ENCODE measurements around the gene ATM. TPM values are rescaled to one million over a fixed set of nuclear protein-coding genes. Genes with fewer than 3 reads are reported as not detected.

ATM gene
- total RNA-seq, 1 experiment from 2014 or later: 72.5 TPM

DNA sequence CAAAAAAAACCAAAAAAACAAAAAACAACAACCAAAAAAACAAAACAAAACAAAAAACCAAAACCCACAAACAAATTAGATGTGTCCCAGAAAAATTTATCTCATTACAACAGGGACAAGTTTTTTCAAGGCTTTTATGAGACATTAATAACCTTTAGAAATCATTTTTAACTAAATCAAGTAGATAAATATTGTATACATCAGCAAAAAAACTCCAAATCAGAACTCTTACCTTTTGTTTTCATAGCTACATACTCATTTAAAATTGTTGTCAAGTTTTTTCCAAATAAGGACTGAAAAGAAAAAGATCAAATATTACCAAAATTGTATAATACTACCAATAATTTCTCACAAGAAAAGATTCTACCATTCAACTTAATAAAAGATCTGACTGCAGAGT lies 29.1 kb upstream of the ATM start:
- no peaks in the 10 kb centered on the region for H3K9me3 ChIP-seq (ENCODE audit: low read depth, low read length, poor library complexity, severe bottlenecking)
- no peak overlapping the region for H3K27ac ChIP-seq (ENCODE audit: low read depth, low read length, poor library complexity, severe bottlenecking)
- no peaks in the 10 kb centered on the region for H3K27me3 ChIP-seq (replicated peaks; ENCODE audit: insufficient read depth, low read depth, low read length, poor library complexity)
- no peak overlapping the region for H3K4me3 ChIP-seq (ENCODE audit: low read depth, low read length, poor library complexity, severe bottlenecking)
- TF ChIP-seq EZH2 (IDR thresholded peaks at IDR 0.05; ENCODE audit: borderline replicate concordance, low read depth, low read length, poor library complexity, severe bottlenecking): no peak
- TF ChIP-seq, protein P1, sequence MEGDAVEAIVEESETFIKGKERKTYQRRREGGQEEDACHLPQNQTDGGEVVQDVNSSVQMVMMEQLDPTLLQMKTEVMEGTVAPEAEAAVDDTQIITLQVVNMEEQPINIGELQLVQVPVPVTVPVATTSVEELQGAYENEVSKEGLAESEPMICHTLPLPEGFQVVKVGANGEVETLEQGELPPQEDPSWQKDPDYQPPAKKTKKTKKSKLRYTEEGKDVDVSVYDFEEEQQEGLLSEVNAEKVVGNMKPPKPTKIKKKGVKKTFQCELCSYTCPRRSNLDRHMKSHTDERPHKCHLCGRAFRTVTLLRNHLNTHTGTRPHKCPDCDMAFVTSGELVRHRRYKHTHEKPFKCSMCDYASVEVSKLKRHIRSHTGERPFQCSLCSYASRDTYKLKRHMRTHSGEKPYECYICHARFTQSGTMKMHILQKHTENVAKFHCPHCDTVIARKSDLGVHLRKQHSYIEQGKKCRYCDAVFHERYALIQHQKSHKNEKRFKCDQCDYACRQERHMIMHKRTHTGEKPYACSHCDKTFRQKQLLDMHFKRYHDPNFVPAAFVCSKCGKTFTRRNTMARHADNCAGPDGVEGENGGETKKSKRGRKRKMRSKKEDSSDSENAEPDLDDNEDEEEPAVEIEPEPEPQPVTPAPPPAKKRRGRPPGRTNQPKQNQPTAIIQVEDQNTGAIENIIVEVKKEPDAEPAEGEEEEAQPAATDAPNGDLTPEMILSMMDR (conservative IDR thresholded peaks at IDR 0.05; ENCODE audit: low read depth, low read length): no peak
- POLR2A ChIA-PET (ENCODE audit: low non-redundant PET): interaction anchor here (0.5 kb wide), 1 partner anchor 1040 kb away, joined by 3 read pairs; no protein-coding TSS in a partner anchor
- no peak for DNase-seq (ENCODE audit: low spot score)
- peaks cover 39% of the 10 kb centered on the region for H3K36me3 ChIP-seq (ENCODE audit: insufficient read depth, low read length, poor library complexity, severe bottlenecking)
- H3K4me1 ChIP-seq (ENCODE audit: insufficient read depth, low read length, poor library complexity, severe bottlenecking): no peaks in the 10 kb centered on the region
- CTCF ChIA-PET: no interaction called here
- intact Hi-C loops (cut with micrococcal nuclease; ENCODE audit: unreplicated experiment): no loop called here
- no TSS peak for BruUV-seq (replicated peaks)

DNA sequence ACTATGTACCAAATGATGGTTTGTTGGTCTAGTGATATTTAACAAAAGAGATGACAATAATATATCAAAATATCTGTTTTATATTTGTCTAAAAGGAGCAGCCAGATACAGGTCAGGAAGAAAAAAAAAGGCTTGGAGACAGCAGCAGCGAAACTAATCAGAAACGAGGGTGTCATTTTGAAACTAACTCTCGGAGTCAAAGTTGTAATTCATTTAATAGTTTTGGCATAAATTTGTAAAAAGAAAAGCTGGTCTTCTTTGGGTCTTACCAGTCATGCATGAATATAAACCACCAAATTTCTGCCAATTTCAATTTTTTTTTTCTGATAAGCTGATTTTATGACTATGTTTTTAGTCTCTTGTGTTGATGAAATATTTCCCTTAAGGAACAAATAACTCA lies 26.0 kb upstream of the ATM start:
- no TSS peak for BruUV-seq (replicated peaks)
- ChIA-PET CTCF (no interaction called here), POLR2A (ENCODE audit: low non-redundant PET) (no interaction called here)
- Histone ChIP-seq H3K36me3 (ENCODE audit: insufficient read depth, low read length, poor library complexity, severe bottlenecking) (peaks cover 25% of the 10 kb centered on the region), H3K9me3 (ENCODE audit: low read depth, low read length, poor library complexity, severe bottlenecking) (no peaks in the 10 kb centered on the region), H3K4me1 (ENCODE audit: insufficient read depth, low read length, poor library complexity, severe bottlenecking) (no peaks in the 10 kb centered on the region), H3K27me3 (replicated peaks; ENCODE audit: insufficient read depth, low read depth, low read length, poor library complexity) (no peaks in the 10 kb centered on the region), H3K27ac (ENCODE audit: low read depth, low read length, poor library complexity, severe bottlenecking) (no peak overlapping the region), H3K4me3 (ENCODE audit: low read depth, low read length, poor library complexity, severe bottlenecking) (no peak overlapping the region)
- intact Hi-C loops (cut with micrococcal nuclease; ENCODE audit: unreplicated experiment): no loop called here
- DNase-seq (ENCODE audit: low spot score): no peak
- TF ChIP-seq, protein P1 (conservative IDR thresholded peaks at IDR 0.05; ENCODE audit: low read depth, low read length): no peak
- TF ChIP-seq EZH2 (IDR thresholded peaks at IDR 0.05; ENCODE audit: borderline replicate concordance, low read depth, low read length, poor library complexity, severe bottlenecking): no peak

DNA sequence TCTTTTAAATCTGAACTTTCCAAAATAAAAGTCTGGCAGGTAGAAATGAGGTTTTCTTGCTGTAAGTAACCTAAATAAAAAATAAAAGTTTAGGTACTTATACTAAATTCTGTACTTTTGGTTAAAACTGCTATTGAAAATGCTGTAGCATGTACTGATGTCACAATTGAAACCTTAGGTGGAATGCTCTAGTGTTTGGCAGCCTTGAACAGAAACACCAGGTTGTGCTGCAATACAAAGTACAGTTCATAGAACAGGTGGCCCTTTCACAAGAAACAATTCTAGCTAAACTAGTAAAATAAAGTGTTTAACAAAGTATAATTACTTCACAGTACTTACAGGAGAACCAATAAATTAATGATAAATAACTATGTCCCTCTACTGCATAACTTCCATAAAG lies 25.5 kb upstream of the ATM start:
- TF ChIP-seq, protein P1 (conservative IDR thresholded peaks at IDR 0.05; ENCODE audit: low read depth, low read length): no peak
- TF ChIP-seq EZH2 (IDR thresholded peaks at IDR 0.05; ENCODE audit: borderline replicate concordance, low read depth, low read length, poor library complexity, severe bottlenecking): no peak
- H3K36me3 ChIP-seq (ENCODE audit: insufficient read depth, low read length, poor library complexity, severe bottlenecking): peaks cover 25% of the 10 kb centered on the region
- H3K9me3 ChIP-seq (ENCODE audit: low read depth, low read length, poor library complexity, severe bottlenecking): no peaks in the 10 kb centered on the region
- CTCF ChIA-PET: no interaction called here
- POLR2A ChIA-PET (ENCODE audit: low non-redundant PET): no interaction called here
- H3K4me1 ChIP-seq (ENCODE audit: insufficient read depth, low read length, poor library complexity, severe bottlenecking): no peaks in the 10 kb centered on the region
- DNase-seq (ENCODE audit: low spot score): no peak
- no TSS peak for BruUV-seq (replicated peaks)
- no peak overlapping the region for H3K4me3 ChIP-seq (ENCODE audit: low read depth, low read length, poor library complexity, severe bottlenecking)
- no peak overlapping the region for H3K27ac ChIP-seq (ENCODE audit: low read depth, low read length, poor library complexity, severe bottlenecking)
- intact Hi-C loops (cut with micrococcal nuclease; ENCODE audit: unreplicated experiment): no loop called here
- no peaks in the 10 kb centered on the region for H3K27me3 ChIP-seq (replicated peaks; ENCODE audit: insufficient read depth, low read depth, low read length, poor library complexity)

Data from A673 (cell line).